Brain microvascular endothelial cell (primary cell): ENCODE data around the gene DCLK1.

Experiments used
- DNase-seq: peaks from one replicate; pipeline ENCODE4 v3.0.0-alpha.2; 2020
- H3K27ac ChIP-seq: fragments of 250-450 bp; sonication (Bioruptor Pico); 2 replicates; pipeline ENCODE4 v1.5.1; 2020; ENCODE audit warnings: mild to moderate bottlenecking, moderate library complexity
- H3K27me3 ChIP-seq: fragments of 250-450 bp; sonication (Bioruptor Pico); replicated peaks from 2 replicates; pipeline ENCODE4 v1.5.1; 2020; ENCODE audit warnings: mild to moderate bottlenecking
- H3K36me3 ChIP-seq: fragments of 250-450 bp; sonication (Bioruptor Pico); replicated peaks from 2 replicates; pipeline ENCODE4 v1.5.1; 2020; ENCODE audit warnings: mild to moderate bottlenecking
- H3K4me3 ChIP-seq: 2 replicates; pipeline ENCODE4 v1.5.1; 2011; ENCODE audit warnings: low read depth, mild to moderate bottlenecking, control low read depth, low read length, moderate library complexity
- CTCF ChIP-seq: IDR thresholded peaks from 2 replicates; pipeline ENCODE4 v1.5.1; 2011; ENCODE audit warnings: low read depth, mild to moderate bottlenecking, moderate library complexity, low read length, control low read depth, inconsistent platforms; ENCODE audit errors: missing control alignments
- in situ Hi-C: cut with HindIII; loops from 2 replicates; pipeline ENCODE4 v1.10.0; 2017; ENCODE audit warnings: low sequenced_read_pairs, low pct_ligation_motif_present

DCLK1 gene

GRCh38 chr13:36006347-36006746 is 124.8 kb downstream of the DCLK1 start:
- no peak for TF ChIP-seq CTCF
- DNase-seq, result no peak
- H3K27me3 ChIP-seq, result no peaks in the 10 kb centered on the region
- H3K27ac ChIP-seq, result no peak overlapping the region
- no peak overlapping the region for H3K4me3 ChIP-seq
- in situ Hi-C loops, result no loop called here
- H3K36me3 ChIP-seq, result no peaks in the 10 kb centered on the region

- no peak for TF ChIP-seq CTCF
- Histone ChIP-seq H3K27me3 (no peaks in the 10 kb centered on the region), H3K27ac (no peak overlapping the region), H3K36me3 (no peaks in the 10 kb centered on the region), H3K4me3 (no peak overlapping the region)
- no peak for DNase-seq
- in situ Hi-C loops, result no loop called here
These were observed 129.6 kb downstream of the DCLK1 start for GRCh38 chr13:36001561-36001960.

GRCh38 chr13:36000028-36000427 is 131.2 kb downstream of the DCLK1 start:
- Histone ChIP-seq H3K27ac (no peak overlapping the region), H3K27me3 (no peaks in the 10 kb centered on the region), H3K4me3 (no peak overlapping the region), H3K36me3 (no peaks in the 10 kb centered on the region)
- DNase-seq, result no peak
- TF ChIP-seq CTCF, result no peak
- in situ Hi-C loops, result no loop called here

DNA sequence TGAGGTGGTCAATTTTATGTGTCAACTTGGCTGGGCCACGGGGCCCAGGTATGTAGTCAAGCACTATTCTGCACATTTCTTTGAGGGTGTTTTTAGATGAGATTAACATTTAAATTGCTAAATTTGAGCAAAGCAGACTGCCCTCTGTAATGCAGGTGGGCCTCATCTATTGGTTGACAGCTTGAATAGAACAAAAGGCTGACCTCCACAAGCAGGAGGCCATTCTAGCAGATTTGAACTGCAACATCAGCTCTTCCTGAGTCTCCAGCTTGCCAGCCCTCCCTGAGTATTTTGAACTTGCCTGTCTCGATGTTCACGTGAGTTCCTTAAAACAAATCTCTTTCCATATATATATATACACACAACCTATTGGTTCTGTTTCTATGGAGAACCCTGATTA is 134.8 kb downstream of the DCLK1 start:
- Histone ChIP-seq H3K27ac (no peak overlapping the region), H3K27me3 (no peaks in the 10 kb centered on the region), H3K36me3 (no peaks in the 10 kb centered on the region), H3K4me3 (no peak overlapping the region)
- DNase-seq, result no peak
- in situ Hi-C loops, result no loop called here
- no peak for TF ChIP-seq CTCF

GRCh38 chr13:35995136-35995535 is 136.0 kb downstream of the DCLK1 start:
- in situ Hi-C loops, result no loop called here
- TF ChIP-seq CTCF, result no peak
- no peaks in the 10 kb centered on the region for H3K27me3 ChIP-seq
- no peak for DNase-seq
- H3K27ac ChIP-seq, result peak overlapping the region; percentile 87
- no peaks in the 10 kb centered on the region for H3K36me3 ChIP-seq
- no peak overlapping the region for H3K4me3 ChIP-seq

GRCh38 chr13:35994131-35994966 is 136.8 kb downstream of the DCLK1 start:
- in situ Hi-C loops, result no loop called here
- Histone ChIP-seq H3K36me3 (no peaks in the 10 kb centered on the region), H3K4me3 (no peak overlapping the region), H3K27ac (peak overlapping the region; percentile 87), H3K27me3 (no peaks in the 10 kb centered on the region)
- peak; percentile 94 for DNase-seq
- no peak for TF ChIP-seq CTCF
